GM19372 (cell line): ENCODE data around the gene CPNE8.

Source experiments
- ATAC-seq: cut with Tn5 transposase; IDR thresholded peaks from one replicate; pipeline ENCODE4 v1.9.1; 2021; ENCODE audit warnings: mild to moderate bottlenecking, low read depth, moderate library complexity; ENCODE audit not compliant: unreplicated experiment

CPNE8 gene

DNA sequence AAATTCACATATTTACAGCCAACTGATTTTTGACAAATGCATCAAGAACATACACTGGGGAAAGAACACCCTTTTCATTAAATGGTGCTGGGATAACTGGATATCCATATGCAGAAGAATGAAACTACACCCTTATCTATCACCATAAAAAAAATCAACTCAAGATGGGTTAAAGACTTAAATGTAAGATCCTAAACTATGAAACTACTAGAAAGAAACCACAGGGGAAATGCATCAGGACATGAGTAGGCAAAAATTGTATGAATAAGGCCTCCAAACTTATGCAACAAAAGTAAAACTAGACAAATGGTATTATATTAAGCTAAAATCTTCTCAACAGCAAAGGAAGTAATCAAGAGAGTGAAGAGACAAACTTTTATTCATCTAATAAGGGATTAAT lies 242.6 kb downstream of the CPNE8 start:
- no peak for ATAC-seq

DNA sequence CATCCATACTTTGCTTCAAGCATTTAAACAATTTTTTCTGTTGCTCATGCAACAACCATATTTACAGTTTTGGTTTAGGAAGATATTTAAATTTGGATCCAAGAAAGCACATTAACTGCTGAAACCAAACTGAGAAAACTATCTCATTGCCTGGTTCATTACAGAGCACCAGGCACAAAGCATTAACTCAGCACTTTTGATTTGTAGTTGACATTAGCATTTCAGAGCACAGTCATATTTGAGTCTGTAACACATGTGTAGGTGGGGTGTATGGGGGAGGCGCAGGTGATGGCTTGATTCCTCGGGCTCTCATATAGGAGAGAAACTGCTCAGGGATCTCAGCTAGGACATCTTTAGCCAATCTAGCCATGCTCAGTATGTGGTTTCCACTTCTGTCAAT lies 251.7 kb downstream of the CPNE8 start:
- ATAC-seq, result no peak

GRCh38 chr12:38648813-38649212 lies 256.6 kb downstream of the CPNE8 start:
- ATAC-seq, result no peak

- no peak for ATAC-seq
Measured at GRCh38 chr12:38646146-38646545, 259.2 kb downstream of the CPNE8 start.

GRCh38 chr12:38639625-38640024 lies 265.8 kb downstream of the CPNE8 start:
- no peak for ATAC-seq

DNA sequence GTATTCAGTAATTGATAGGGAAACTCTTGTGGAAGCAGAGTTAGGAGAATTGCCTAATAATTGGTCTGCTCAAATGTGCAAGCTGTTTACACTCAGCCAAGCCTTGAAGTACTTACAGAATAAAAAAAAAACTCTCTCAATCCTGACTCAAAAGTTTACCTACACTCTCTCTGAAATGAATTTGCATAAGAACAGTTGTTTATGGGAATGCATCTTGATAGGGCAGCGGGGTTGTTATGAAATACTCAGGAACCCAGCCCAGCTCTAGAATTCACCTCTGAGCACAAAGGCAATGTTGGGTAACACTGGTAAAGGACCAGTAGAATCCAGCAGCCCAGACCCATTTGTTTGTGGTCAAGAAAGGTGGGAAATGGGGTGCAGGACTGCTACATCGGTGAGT lies 267.0 kb downstream of the CPNE8 start:
- no peak for ATAC-seq

DNA sequence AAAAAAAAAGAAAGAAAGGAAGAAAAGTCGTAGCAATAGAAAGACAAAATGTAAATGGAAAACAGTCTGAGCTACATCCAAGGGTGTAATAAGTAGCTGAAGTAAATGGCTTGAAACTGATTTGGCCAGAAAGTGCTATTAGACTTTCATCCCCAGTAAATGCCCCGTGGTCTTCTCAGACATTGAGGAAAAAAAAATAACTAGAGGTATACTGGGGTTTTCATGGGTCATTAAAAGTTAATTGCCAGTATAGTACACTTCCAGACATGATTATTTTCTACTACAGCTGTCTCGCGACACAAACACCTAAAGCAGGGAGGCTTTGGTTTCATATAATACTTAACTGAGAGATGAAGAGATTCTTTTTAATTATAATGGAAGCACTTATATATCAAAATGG lies 271.9 kb downstream of the CPNE8 start:
- no peak for ATAC-seq

DNA sequence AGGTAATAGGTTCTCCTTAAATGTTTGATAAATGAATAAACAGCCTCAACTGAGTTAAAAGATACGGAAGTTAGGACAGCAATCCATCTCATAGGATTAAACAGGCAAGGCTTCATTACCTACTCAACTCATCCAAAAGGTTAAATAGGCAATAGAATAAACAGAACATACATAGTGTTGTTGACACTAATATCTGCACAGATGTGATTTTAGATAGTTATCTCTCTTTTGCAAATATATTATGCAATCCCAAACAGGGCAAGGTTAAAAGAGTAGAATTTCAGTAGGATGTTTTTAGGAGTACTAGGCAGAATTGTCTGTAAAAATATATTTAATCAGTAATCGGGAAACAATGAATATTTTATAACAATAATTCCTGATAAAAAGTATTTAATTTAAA lies 276.3 kb downstream of the CPNE8 start:
- no peak for ATAC-seq

DNA sequence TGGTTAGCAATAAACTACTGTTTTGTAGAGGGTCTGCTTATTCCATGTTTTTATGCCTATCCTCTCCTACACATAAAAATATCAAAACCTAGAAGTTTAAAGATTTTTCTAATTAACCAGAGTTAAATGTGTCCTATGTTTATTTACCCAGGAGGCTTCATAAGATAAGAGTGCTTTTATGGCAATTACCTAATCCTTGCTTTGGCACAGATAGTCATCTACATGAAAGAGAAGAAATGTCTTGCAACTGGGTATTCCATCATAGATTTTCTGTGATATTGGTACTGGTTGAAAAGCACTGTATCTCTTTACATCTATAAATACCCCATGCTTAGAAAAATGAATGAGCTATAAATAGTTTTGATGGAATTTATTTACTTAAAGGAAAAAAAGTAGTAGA lies 277.1 kb downstream of the CPNE8 start:
- ATAC-seq, result no peak

GRCh38 chr12:38625306-38625705 lies 280.1 kb downstream of the CPNE8 start:
- ATAC-seq, result no peak

GRCh38 chr12:38614171-38614570 lies 291.2 kb downstream of the CPNE8 start:
- ATAC-seq, result no peak

- no peak for ATAC-seq
Measured at GRCh38 chr12:38610808-38611350, 294.5 kb downstream of the CPNE8 start.

GRCh38 chr12:38607295-38607694 lies 298.1 kb downstream of the CPNE8 start:
- no peak for ATAC-seq
